Renal pelvis (tissue), 4 donors: Measurements from ENCODE around the gene TULP4. TPM values are rescaled to one million over a fixed set of nuclear protein-coding genes. Genes with fewer than 3 reads are reported as not detected.
"Not testable (repeated sequence)": the region's sequence is repeated elsewhere in the genome, so short reads cannot be mapped to it uniquely, and the experiment has no call there.

Experiments
- DNase-seq: peaks from one replicate; pipeline ENCODE4 v3.0.0-alpha.2; 2013
- polyA plus RNA-seq, 3 donors: library from polyadenylated mRNA; unstranded; fragments of 120-200 nt; gene quantifications; one replicate each; pipeline ENCODE4 v1.2.1, GENCODE V29; 2013; ENCODE audit not compliant: insufficient read length in 3 of 3

The TULP4 gene
- polyA plus RNA-seq, 3 donors, result 17.6 to 24.8 (median 23.2) TPM

DNA sequence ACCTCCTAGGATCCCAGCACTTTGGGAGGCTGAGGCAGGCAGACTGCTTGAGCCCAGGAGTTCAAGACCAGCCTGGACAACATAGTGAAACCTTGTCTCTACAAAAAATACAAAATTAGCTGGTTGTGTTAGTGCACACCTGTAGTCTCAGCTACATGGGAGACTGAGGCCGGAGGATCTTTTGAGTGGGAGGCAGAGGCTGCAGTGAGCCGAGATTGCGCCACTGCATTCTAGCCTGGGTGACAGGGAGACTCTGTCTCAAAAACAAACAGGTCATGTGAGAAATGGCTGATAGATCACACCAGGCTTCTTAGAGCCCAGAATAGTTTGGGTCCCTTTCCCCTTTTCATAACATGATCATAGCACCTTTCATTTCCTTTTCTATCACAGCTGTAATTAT lies 244.8 kb downstream of the TULP4 start:
- DNase-seq, result not testable (repeated sequence)

DNA sequence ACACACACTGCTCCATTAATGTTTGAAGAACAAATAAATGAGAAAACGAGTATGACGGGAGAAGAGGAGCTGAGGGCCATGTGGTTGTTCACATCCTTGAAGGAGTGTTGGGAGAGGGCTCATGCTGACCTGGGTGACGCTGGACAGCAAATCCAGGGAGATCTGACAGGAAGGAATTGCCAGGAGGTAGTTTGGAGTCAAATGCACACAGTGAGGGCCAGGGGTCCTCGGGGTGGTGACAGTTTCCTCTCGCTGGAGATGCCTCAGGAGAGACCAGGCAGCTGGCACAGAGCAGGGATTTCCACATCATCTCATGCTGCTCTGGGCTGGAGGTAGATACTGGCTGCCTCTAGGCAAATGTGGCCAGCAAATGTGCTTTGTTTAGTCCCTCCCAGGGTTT lies 245.7 kb downstream of the TULP4 start:
- DNase-seq, result no peak

DNA sequence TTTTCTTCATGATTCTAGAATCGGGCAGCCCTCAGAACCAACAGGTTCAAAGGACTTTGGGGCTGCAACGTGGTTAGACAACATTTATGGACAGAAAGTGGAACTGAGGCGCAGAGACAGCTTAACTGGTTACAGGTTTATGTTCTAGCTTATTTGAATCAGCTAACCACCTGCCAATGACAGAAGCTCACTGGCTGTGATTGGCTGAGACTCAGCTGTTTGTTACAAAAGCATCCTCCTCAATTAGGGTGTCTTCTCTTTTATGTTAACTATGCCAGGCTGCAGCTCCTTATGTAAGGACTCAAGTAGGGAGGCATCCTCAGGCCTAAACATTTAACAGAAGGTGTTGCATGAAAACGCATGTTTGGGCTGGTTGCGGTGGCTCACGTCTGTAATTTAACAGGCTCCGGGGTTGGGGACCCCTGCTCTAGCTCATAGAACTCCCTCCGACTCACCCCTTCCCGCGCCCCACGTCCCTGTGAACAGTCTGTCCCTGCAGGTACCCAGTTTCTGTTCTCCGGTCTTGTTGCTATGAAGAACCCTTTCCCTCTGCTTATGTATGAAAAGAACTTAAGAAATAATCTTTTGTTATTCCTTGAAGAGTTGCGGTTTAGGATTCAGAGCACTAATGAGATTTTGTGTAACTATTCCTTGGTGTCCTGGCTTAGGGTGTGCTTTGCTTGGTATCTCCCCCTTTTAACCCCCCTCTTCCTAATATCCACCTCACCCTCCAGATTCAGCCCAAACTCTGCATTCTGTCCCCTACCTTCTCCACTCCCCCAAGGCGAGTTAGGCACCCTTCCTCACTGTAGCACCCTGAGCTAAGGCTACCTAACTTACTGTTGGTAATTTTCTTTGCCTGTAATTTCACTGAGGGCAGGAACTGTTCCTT lies 246.4 kb downstream of the TULP4 start:
- DNase-seq, result no peak

DNA sequence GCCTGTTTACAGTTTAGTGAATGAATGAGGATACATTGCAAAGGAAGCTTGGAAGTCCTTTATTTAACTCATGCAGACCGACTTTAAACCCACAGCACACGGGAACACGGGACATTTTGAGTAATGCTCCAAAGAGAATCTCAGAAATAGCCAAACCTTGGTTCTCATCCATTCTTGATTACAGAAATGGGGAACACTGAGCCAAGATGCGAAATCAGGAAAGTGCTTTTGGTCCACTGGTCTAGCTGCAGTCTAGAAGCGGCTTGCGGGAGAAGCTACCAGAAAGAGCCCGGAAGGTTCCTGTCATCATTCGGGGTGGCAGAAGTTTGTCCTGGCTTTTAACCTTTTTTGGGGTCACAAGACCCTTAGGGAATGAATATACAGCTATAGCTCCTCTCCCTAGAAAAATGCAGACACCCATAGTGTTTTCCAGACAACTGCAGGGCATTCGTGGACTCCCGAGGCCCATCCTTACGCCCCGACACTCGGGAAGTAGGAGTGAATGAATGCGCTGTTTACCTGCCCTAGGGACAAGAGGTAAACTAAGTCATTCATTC lies 247.2 kb downstream of the TULP4 start:
- DNase-seq, result no peak

DNA sequence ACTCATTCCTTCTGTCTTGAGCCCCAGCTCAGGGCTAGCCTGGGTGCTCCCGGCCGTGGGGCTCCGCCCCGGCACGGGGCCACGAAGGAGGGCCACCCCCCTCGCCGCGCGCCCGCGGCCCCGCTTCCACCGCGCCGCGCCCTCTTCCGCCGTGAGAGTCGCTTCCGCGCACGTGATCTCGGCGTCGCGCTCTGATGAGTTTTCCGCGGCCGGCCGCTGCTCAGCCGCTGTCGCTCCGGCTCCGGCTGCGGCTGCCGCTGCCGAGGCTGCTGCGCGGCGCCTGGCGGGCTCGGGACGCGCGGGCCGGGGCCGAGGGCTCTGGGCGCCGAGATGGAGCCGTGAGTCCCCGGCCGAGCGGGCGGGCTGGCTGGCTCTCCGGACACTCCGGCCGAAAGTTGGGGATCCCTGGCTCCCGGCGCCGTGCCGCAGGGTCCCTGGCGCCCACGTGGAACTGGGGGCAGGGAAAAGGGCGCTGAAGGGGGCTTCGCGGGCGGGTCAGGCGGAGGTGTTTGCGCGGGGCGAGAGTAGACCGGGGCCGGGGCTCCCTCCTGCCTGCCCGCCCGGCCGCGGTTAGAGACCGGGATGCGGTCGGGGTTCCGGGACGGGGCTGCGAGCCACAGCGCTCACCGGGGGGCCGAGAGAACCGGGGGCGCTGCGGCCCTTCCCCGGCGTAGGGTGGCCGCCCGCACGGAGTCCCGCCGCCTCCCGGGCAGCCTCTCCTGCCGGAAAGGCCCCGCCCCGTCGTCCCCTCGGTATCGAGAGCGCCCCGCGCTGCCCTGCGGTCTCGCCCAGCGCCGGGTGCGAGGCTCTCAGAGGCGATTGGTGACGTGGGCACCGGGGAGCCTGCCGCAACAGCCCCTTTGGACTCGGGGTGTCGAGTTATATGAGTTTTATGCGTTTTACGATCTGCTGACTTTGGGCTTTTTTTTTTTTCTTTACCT lies 247.9 kb downstream of the TULP4 start, which contains the start of gene TMEM181:
Gene TMEM181 (plus strand): TSS at position 197 of the 941 bp plus-strand sequence. CDS start 134 bp downstream, at position 331.
- DNase-seq, result peak; percentile 80

DNA sequence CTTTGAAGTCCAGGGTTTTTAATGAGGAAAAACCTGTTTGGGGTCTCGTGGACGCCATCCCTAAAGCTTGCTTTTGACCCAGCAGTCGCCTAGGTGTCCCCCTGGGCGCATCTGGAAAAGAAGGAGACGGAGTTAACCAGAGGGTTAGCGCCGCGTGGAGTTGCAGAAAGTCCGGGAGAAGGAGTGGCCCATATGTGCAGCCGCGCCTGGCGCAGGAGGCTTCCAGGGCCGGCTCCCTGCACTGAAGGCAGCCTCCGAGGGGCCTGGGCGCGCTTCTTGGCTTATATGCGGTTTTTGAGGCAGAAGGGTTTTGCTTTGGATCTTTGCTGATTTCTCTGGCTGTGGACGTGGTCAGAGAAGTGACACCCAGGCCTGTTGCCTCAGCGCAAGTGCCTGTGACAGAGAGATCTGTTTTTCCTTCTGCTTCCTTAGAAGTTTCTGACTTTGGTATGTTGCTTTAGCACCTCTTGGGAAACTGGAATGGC lies 248.6 kb downstream of the TULP4 start:
- peak; percentile 14 for DNase-seq

Other genes with a start within 250 kb of the TULP4 start
- gene SERAC1, start 144.2 kb upstream of the TULP4 start, polyA plus RNA-seq, result 10 to 100 TPM; 10.1 to 16.2 (median 14.3) TPM
- gene GTF2H5, start 144.1 kb upstream of the TULP4 start, polyA plus RNA-seq, result 10 to 100 TPM; 49.7 to 54.3 (median 53.4) TPM
- gene TMEM181, start 247.6 kb downstream of the TULP4 start, polyA plus RNA-seq, result 10 to 100 TPM; 18.2 to 22.3 (median 21.5) TPM